Stomach (tissue), 19 donors: ENCODE measurements around the gene NOM1. TPM values are rescaled to one million over a fixed set of nuclear protein-coding genes. Genes with fewer than 3 reads are reported as not detected.
"Not testable (repeated sequence)": the region's sequence is repeated elsewhere in the genome, so short reads cannot be mapped to it uniquely, and the experiment has no call there.

ENCODE experiments used
- DNase-seq, 2 donors: peaks; one replicate each; pipeline versions ENCODE4 v3.0.0 to v3.0.0-alpha.2; 2013 to 2019
- H3K27ac ChIP-seq, 5 donors: fragments of 200-600 bp in 4 of 5; sonication (generic) in 4 of 5; one replicate each; pipeline ENCODE4 v1.5.1; 2013 to 2019; ENCODE audit warnings: mild to moderate bottlenecking in 1 of 5, moderate library complexity in 1 of 5
- H3K27me3 ChIP-seq, 3 donors: fragments of 200-600 bp; sonication (generic); one replicate each; pipeline ENCODE4 v1.5.1; 2017 to 2019; ENCODE audit warnings: mixed run types in 1 of 3
- H3K36me3 ChIP-seq, 4 donors: fragments of 200-600 bp; sonication (generic); 1 replicate in 3 of 4; 2 replicates in 1 of 4; pipeline ENCODE4 v1.5.1; 2016 to 2019
- H3K4me1 ChIP-seq, 4 donors: fragments of 200-600 bp; sonication (generic); one replicate each; pipeline ENCODE4 v1.5.1; 2016 to 2019
- H3K4me3 ChIP-seq, 4 donors: fragments of 200-600 bp; sonication (generic) in 3 of 4; one replicate each; pipeline ENCODE4 v1.5.1; 2016 to 2019; ENCODE audit warnings: mild to moderate bottlenecking in 1 of 4
- H3K9me3 ChIP-seq, 4 donors: fragments of 200-600 bp; sonication (generic); one replicate each; pipeline ENCODE4 v1.5.1; 2016 to 2019
- EP300 ChIP-seq: sonication (generic); formaldehyde crosslinking; IDR thresholded peaks from one replicate; pipeline ENCODE4 v1.6.1; 2017; ENCODE audit warnings: antibody characterized with exemption
- POLR2A ChIP-seq, 4 donors: fragments of 450-650 bp; IDR thresholded peaks; one replicate each; pipeline ENCODE4 v1.6.1; 2016; ENCODE audit warnings: antibody characterized with exemption in 4 of 4, control low read depth in 2 of 4, mild to moderate bottlenecking in 1 of 4, moderate library complexity in 1 of 4
- POLR2AphosphoS5 ChIP-seq, 3 donors: sonication (generic); formaldehyde crosslinking; IDR thresholded peaks; one replicate each; pipeline ENCODE4 v1.6.1; 2016; ENCODE audit warnings: antibody characterized with exemption in 3 of 3
- WGBS, 5 donors: extraction: QIAGEN DNeasy Blood & Tissue Kit in 3 of 5; methylation state at CpG; one replicate each; pipeline versions ENCODE4 v1.1.5 to v1.1.7; 2013 to 2018; 5-methylcytosine and 5-hydroxymethylcytosine counted together
- intact Hi-C: fragments of 100-400 bp; cut with DNase I; formaldehyde crosslinking; loops from one replicate; pipeline ENCODE4 v1.15.1; 2023; ENCODE audit warnings: low total_unique reads
- long read RNA-seq, 10 donors: transcript quantifications; one replicate each; lab custom pipeline, GENCODE V29; 2026
- polyA plus RNA-seq, 3 donors: library from polyadenylated mRNA; stranded (reverse); fragments of 200-250 nt; gene quantifications; one replicate each; pipeline ENCODE4 v1.2.3, GENCODE V29; 2013
- total RNA-seq, 5 donors: library from RNA; depleted of rRNA; stranded (reverse); fragments of >200 nt; gene quantifications; one replicate each; pipeline versions ENCODE4 v1.1.0 to v1.2.3, GENCODE V29; 2014 to 2016
- TF ChIP-seq, protein P1 (sequence below), 7 experiments: fragments of 450-650 bp in 4 of 7; fragments of 200-600 bp in 3 of 7; sonication (generic) in 3 of 7; IDR thresholded peaks; one replicate each; pipeline ENCODE4 v1.5.1; 2016 to 2019; ENCODE audit warnings: antibody characterized with exemption in 7 of 7, control low read depth in 2 of 7, mild to moderate bottlenecking in 1 of 7
- donor health status: healthy with polysubstance abuse.
- donor health status: Bipolar disorder and iron deficiency.
- donor health status: healthy.

Gene NOM1, protein sequence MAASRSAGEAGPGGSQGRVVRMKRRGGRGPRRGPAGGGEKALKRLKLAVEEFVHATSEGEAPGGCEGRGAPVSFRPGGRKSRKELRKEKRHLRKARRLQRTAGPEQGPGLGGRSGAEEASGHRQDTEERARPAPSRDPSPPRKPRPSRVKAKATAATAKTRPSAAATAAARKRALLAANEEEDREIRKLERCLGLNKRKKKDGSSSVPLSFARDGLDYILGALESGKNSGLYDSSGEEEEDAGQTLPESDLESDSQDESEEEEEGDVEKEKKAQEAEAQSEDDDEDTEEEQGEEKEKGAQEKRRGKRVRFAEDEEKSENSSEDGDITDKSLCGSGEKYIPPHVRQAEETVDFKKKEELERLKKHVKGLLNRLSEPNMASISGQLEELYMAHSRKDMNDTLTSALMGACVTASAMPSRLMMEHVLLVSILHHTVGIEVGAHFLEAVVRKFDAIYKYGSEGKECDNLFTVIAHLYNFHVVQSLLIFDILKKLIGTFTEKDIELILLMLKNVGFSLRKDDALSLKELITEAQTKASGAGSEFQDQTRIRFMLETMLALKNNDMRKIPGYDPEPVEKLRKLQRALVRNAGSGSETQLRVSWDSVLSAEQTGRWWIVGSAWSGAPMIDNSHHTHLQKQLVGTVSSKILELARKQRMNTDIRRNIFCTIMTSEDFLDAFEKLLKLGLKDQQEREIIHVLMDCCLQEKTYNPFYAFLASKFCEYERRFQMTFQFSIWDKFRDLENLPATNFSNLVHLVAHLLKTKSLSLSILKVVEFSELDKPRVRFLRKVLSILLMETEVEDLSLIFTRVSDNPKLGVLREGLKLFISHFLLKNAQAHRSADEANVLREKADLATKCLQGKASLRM
- 100 to 1,000 TPM in 1 of 5 donors, 10 to 100 TPM in 3, under 1 TPM in 1; 0.58 to 117 (median 36.7) TPM for total RNA-seq
- 10 to 100 TPM in 1 of 3 donors, 1 to 10 TPM in 2; 4.2 to 12.2 (median 5.8) TPM for polyA plus RNA-seq
- long read RNA-seq, donor 1, result 0 reads
- long read RNA-seq, donor 2, full-length matches to known transcripts, result 2 of 2 reads
- long read RNA-seq, donor 2, partial matches to known transcripts, result 0 of 2 reads
- long read RNA-seq, donor 2, other reads (novel, unspliced or antisense), result 0 of 2 reads
- long read RNA-seq, donor 3, full-length matches to known transcripts, result 2 of 2 reads
- long read RNA-seq, donor 3, partial matches to known transcripts, result 0 of 2 reads
- long read RNA-seq, donor 3, other reads (novel, unspliced or antisense), result 0 of 2 reads
- long read RNA-seq, donor 4, result 0 reads
- long read RNA-seq, donor 5, result 0 reads
- long read RNA-seq, donor 6, full-length matches to known transcripts, result 1 of 19 reads
- long read RNA-seq, donor 6, partial matches to known transcripts, result 18 of 19 reads
- long read RNA-seq, donor 6, other reads (novel, unspliced or antisense), result 0 of 19 reads
- long read RNA-seq, donor 7, result 0 reads
- long read RNA-seq, donor 8, full-length matches to known transcripts, result 1 of 1 reads
- long read RNA-seq, donor 8, partial matches to known transcripts, result 0 of 1 reads
- long read RNA-seq, donor 8, other reads (novel, unspliced or antisense), result 0 of 1 reads
- long read RNA-seq, donor 9, result 0 reads
- long read RNA-seq, donor 10, result 0 reads

DNA sequence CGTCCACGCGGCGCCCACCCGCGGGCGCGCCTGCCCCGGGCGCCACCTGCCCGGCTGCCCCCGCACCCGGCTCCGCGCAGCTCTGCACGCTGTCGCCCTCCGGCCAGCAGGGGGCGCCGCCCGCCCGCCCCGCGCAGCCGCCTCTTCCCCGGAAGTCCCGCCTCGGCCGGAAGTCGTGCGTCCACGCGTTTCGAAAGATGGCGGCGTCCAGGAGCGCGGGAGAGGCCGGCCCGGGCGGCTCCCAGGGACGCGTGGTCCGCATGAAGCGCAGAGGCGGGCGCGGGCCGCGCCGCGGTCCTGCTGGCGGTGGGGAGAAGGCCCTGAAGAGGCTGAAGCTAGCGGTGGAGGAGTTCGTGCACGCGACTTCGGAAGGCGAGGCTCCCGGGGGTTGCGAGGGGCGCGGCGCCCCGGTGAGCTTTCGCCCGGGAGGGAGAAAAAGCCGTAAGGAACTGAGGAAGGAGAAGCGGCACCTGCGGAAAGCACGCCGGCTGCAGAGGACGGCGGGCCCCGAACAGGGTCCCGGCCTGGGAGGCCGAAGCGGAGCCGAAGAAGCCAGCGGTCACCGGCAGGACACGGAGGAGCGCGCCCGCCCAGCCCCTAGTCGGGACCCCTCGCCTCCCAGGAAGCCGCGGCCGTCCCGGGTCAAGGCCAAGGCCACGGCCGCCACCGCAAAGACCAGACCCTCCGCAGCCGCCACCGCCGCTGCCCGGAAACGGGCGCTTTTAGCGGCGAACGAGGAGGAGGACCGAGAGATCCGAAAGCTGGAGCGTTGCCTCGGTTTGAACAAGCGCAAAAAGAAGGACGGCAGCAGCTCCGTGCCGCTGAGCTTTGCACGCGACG is at the start of gene NOM1:
TSS of gene NOM1 (plus strand) at position 172 of the 840 bp plus-strand sequence. CDS start at position 198, 26 bp downstream.
- Histone ChIP-seq H3K27ac (peak within 1 kb of the TSS in 4 of 5 donors; percentile 57 to 85 (median 74)), H3K4me3 (peak within 1 kb of the TSS; percentile 96 to 100 (median 99)), H3K36me3 (peaks cover 25 to 29% (median 27%) of the 10 kb centered on the region in 4 donors), H3K4me1 (peaks cover 26 to 43% (median 32%) of the 10 kb centered on the region in 4 donors), H3K27me3 (peaks cover 0 to 13% (median 0%) of the 10 kb centered on the region in 3 donors), H3K9me3 (no peaks in the 10 kb centered on the region)
- 0% methylated on average over 52 to 115 of the region's 115 CpGs for WGBS, 5 donors
- intact Hi-C loops, result no loop called here
- DNase-seq, result peak; percentile 92 to 97
- TF ChIP-seq, protein P1, sequence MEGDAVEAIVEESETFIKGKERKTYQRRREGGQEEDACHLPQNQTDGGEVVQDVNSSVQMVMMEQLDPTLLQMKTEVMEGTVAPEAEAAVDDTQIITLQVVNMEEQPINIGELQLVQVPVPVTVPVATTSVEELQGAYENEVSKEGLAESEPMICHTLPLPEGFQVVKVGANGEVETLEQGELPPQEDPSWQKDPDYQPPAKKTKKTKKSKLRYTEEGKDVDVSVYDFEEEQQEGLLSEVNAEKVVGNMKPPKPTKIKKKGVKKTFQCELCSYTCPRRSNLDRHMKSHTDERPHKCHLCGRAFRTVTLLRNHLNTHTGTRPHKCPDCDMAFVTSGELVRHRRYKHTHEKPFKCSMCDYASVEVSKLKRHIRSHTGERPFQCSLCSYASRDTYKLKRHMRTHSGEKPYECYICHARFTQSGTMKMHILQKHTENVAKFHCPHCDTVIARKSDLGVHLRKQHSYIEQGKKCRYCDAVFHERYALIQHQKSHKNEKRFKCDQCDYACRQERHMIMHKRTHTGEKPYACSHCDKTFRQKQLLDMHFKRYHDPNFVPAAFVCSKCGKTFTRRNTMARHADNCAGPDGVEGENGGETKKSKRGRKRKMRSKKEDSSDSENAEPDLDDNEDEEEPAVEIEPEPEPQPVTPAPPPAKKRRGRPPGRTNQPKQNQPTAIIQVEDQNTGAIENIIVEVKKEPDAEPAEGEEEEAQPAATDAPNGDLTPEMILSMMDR (IDR thresholded peaks at IDR 0.05), result peak in 3 of 7 experiments; percentile 76 to 97 (median 78)
- TF ChIP-seq POLR2A (IDR thresholded peaks at IDR 0.05) (no peak), POLR2AphosphoS5 (IDR thresholded peaks at IDR 0.05) (peak; percentile 43 to 87 (median 56)), EP300 (no peak)

DNA sequence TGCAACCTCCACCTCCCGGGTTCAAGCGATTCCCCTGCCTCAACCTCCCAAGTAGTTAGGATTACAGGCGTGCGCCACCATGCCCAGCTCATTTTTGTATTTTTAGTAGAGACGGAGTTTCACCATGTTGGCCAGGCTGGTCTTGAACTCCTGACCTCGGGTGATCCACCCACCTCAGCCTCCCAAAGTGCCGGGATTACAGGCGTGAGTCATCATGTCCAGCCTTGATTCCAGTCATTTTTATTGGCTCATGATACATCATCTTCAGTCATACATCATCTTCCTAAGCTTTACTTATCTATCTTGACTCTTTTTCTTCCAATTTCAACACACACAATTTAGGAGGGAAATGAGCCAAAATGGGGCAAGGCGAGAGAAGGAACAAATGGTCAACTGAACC is 49.4 kb upstream of the NOM1 start:
- H3K27ac ChIP-seq, intact Hi-C loops, H3K9me3 ChIP-seq, H3K4me3 ChIP-seq, H3K36me3 ChIP-seq, DNase-seq: not testable (repeated sequence)
- Histone ChIP-seq H3K4me1 (peaks cover 0 to 19% (median 1%) of the 10 kb centered on the region in 4 donors), H3K27me3 (peaks cover 0 to 14% (median 0%) of the 10 kb centered on the region in 3 donors)
- WGBS, 5 donors, result 68 to 89% (median 85%) methylated on average over 9 of the region's 9 CpGs

DNA sequence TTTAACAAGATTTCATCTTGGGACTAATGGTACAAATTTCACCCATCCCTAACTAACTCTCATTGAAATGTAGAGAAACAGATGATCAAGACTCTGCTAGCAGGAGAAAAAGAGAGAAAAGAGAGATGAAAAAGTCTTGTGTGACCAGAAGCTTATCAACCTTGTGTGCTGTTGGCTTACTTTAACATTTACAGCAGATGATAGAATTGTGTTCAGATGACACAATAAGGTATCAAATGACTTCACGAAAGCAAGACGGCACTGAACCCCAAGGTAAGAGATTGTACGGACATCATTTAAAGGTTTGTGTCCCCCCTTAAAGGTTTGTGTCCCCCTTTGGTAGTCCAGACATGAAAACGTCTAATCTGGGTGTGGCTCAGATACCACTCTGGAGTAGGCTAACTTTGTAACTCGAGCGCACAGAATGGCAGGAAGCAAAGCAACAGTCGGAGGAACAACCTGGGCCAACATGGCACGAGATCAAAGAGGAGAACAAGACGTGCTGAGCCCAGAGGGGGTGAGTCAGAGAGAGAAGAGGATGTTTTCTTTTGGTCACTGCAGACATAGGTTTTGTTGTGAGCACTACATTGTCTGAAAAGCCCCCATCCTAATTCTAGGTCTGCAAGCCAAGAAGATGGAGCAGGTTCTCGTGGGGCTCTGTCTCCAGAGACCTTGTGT is 46.1 kb upstream of the NOM1 start:
- intact Hi-C loops, result no loop called here
- TF ChIP-seq POLR2AphosphoS5 (IDR thresholded peaks at IDR 0.05), result peak in 2 of 3 donors; percentile 61 to 72
- no peak for TF ChIP-seq EP300
- Histone ChIP-seq H3K36me3 (no peaks in the 10 kb centered on the region), H3K4me3 (no peak overlapping the region), H3K27me3 (peaks cover 0 to 14% (median 0%) of the 10 kb centered on the region in 3 donors), H3K9me3 (no peaks in the 10 kb centered on the region), H3K27ac (peak overlapping the region in 3 of 5 donors; percentile 14 to 44 (median 38)), H3K4me1 (peaks cover 0 to 11% (median 2%) of the 10 kb centered on the region in 4 donors)
- peak; percentile 62 to 73 for DNase-seq
- 21 to 40% (median 23%) methylated on average over 10 of the region's 10 CpGs for WGBS, 5 donors

DNA sequence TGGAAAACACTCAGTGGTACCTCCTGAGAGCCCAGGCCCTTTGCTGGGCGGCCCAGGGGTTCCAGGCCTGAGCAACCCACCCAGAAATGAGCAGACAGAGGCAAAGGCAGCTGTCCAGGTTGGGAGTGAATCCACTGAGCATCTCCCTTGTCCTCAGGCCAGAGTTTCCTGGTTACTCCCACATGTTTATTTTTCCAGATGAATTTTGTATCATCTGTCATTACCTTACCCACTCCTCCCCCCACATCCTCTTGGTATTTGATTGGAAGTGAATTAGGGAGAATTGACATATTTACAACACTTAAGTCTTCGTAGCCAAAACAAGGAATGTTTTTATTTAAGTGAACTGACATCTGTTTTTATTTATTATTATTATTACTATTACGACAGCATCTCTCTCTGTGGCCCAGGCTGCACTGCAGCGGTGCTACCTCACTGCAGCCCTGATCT is 43.3 kb upstream of the NOM1 start:
- no peak for DNase-seq
- intact Hi-C loops, result no loop called here
- no peaks in the 10 kb centered on the region for H3K9me3 ChIP-seq
- H3K4me1 ChIP-seq, result peaks cover 0 to 14% (median 8%) of the 10 kb centered on the region in 4 donors
- H3K27ac ChIP-seq, result no peak overlapping the region
- WGBS, 5 donors, result 61 to 83% (median 74%) methylated on average over 4 of the region's 4 CpGs
- H3K27me3 ChIP-seq, result no peaks in the 10 kb centered on the region
- no peak overlapping the region for H3K4me3 ChIP-seq
- H3K36me3 ChIP-seq, result no peaks in the 10 kb centered on the region
- TF ChIP-seq POLR2A (IDR thresholded peaks at IDR 0.05) (no peak), EP300 (no peak), POLR2AphosphoS5 (IDR thresholded peaks at IDR 0.05) (no peak)
- TF ChIP-seq, protein P1 (IDR thresholded peaks at IDR 0.05), result no peak
